SK-N-SH treated with all-trans-retinoic acid at 6 μM for 48 hours (cell line): Measurements from ENCODE around the gene BAG1.

ENCODE experiments used
- ATAC-seq: fragments of 200-7000 bp; cut with Tn5 transposase; 3 replicates; pipeline ENCODE4 v1.9.1; 2020; ENCODE audit warnings: mild to moderate bottlenecking, moderate library complexity
- ARNTL ChIP-seq: fragments of 450-650 bp; formaldehyde crosslinking; IDR thresholded peaks from 2 replicates; pipeline ENCODE4 v1.5.0; 2020; ENCODE audit warnings: low read depth, mild to moderate bottlenecking, moderate library complexity, borderline replicate concordance
- CSDC2 ChIP-seq: fragments of 250-450 bp; sonication (Bioruptor Pico); IDR thresholded peaks from 2 replicates; pipeline ENCODE4 v1.5.0; 2020; ENCODE audit warnings: mild to moderate bottlenecking, moderate library complexity
- GLIS3 ChIP-seq: fragments of 250-450 bp; sonication (Bioruptor Pico); IDR thresholded peaks from 2 replicates; pipeline ENCODE4 v1.5.0; 2020; ENCODE audit warnings: mild to moderate bottlenecking, moderate library complexity
- ISL1 ChIP-seq: fragments of 250-450 bp; sonication (Bioruptor Pico); IDR thresholded peaks from 2 replicates; pipeline ENCODE4 v2.1.2; 2022; ENCODE audit warnings: mild to moderate bottlenecking, moderate library complexity
- OSR1 ChIP-seq: fragments of 250-450 bp; sonication (Bioruptor Pico); IDR thresholded peaks from 2 replicates; pipeline ENCODE4 v1.8.0; 2022; ENCODE audit warnings: moderate library complexity, mild to moderate bottlenecking, inconsistent platforms
- PPARA ChIP-seq: fragments of 250-450 bp; sonication (Bioruptor Pico); IDR thresholded peaks from 2 replicates; pipeline ENCODE4 v1.5.0; 2020; ENCODE audit warnings: mild to moderate bottlenecking, borderline replicate concordance
- RARB ChIP-seq: fragments of 250-450 bp; sonication (Bioruptor Pico); IDR thresholded peaks from 2 replicates; pipeline ENCODE4 v1.8.0; 2021; ENCODE audit warnings: mild to moderate bottlenecking, moderate library complexity
- SNAI2 ChIP-seq: fragments of 250-450 bp; sonication (Bioruptor Pico); IDR thresholded peaks from 2 replicates; pipeline ENCODE4 v1.5.0; 2020; ENCODE audit warnings: mild to moderate bottlenecking, moderate library complexity
- TCF4 ChIP-seq: fragments of 250-450 bp; sonication (Bioruptor Pico); IDR thresholded peaks from 2 replicates; pipeline ENCODE4 v1.8.0; 2021; ENCODE audit warnings: mild to moderate bottlenecking, moderate library complexity, borderline replicate concordance
- TOX ChIP-seq: fragments of 250-450 bp; sonication (Bioruptor Pico); IDR thresholded peaks from 2 replicates; pipeline ENCODE4 v1.8.0; 2021; ENCODE audit warnings: mild to moderate bottlenecking, moderate library complexity, borderline replicate concordance
- ZC3H10 ChIP-seq: fragments of 250-450 bp; sonication (Bioruptor Pico); IDR thresholded peaks from 2 replicates; pipeline ENCODE4 v1.5.1; 2021; ENCODE audit warnings: mild to moderate bottlenecking, moderate library complexity
- ZFP3 ChIP-seq: fragments of 250-450 bp; sonication (Bioruptor Pico); IDR thresholded peaks from 2 replicates; pipeline ENCODE4 v1.5.0; 2020; ENCODE audit warnings: mild to moderate bottlenecking, moderate library complexity
- ZFP30 ChIP-seq: fragments of 450-650 bp; formaldehyde crosslinking; IDR thresholded peaks from 2 replicates; pipeline ENCODE4 v1.5.0; 2022; ENCODE audit warnings: mild to moderate bottlenecking, moderate library complexity
- ZNF565 ChIP-seq: fragments of 450-650 bp; formaldehyde crosslinking; conservative IDR thresholded peaks from 2 replicates; pipeline ENCODE4 v1.5.0; 2020; ENCODE audit warnings: low read depth, mild to moderate bottlenecking, moderate library complexity
- ZNF70 ChIP-seq: fragments of 450-650 bp; formaldehyde crosslinking; IDR thresholded peaks from 2 replicates; pipeline ENCODE4 v1.5.0; 2020; ENCODE audit warnings: mild to moderate bottlenecking, moderate library complexity
- ZNF8 ChIP-seq: fragments of 450-650 bp; formaldehyde crosslinking; IDR thresholded peaks from 2 replicates; pipeline ENCODE4 v1.5.0; 2020; ENCODE audit warnings: mild to moderate bottlenecking, moderate library complexity
- TF ChIP-seq, protein P1 (sequence below): fragments of 250-450 bp; sonication (Bioruptor Pico); IDR thresholded peaks from 2 replicates; pipeline ENCODE4 v1.5.1; 2021; ENCODE audit warnings: mild to moderate bottlenecking, moderate library complexity
- TF ChIP-seq, protein P2 (sequence below): fragments of 250-450 bp; sonication (Bioruptor Pico); IDR thresholded peaks from 2 replicates; pipeline ENCODE4 v1.8.0; 2021; ENCODE audit warnings: low read depth, mild to moderate bottlenecking, moderate library complexity, borderline replicate concordance
- TF ChIP-seq, protein P3 (sequence below): fragments of 250-450 bp; sonication (Bioruptor Pico); IDR thresholded peaks from 2 replicates; pipeline ENCODE4 v1.5.1; 2020; ENCODE audit warnings: low read depth, mild to moderate bottlenecking, moderate library complexity
- TF ChIP-seq, protein P4 (sequence below): fragments of 250-450 bp; sonication (Bioruptor Pico); IDR thresholded peaks from 2 replicates; pipeline ENCODE4 v1.5.0; 2020; ENCODE audit warnings: mild to moderate bottlenecking, moderate library complexity

Gene BAG1

DNA sequence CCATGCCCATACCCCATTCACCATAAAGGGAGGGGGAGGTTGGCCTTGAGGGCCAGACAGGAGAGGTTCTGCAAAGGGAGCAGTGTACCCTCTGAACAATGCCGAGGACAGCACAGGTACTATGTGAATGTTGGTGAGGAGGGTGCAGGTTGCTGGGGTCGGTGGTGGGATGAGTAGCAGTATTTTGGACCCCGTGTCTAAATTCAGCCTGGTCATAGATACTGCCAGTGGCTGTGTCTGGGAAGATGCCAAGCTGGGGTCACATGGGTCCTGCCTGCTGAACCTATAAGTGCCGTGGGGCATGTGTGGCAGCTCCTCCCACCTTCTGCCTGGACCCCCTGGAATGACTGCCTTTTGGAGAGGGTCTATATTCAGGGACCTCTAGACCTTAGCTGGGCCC lies 35.9 kb downstream of the BAG1 start (continued):
- TF ChIP-seq GLIS3 (CRISPR knock-in tag), result no peak
- TF ChIP-seq OSR1, result no peak
- TF ChIP-seq, protein P1, sequence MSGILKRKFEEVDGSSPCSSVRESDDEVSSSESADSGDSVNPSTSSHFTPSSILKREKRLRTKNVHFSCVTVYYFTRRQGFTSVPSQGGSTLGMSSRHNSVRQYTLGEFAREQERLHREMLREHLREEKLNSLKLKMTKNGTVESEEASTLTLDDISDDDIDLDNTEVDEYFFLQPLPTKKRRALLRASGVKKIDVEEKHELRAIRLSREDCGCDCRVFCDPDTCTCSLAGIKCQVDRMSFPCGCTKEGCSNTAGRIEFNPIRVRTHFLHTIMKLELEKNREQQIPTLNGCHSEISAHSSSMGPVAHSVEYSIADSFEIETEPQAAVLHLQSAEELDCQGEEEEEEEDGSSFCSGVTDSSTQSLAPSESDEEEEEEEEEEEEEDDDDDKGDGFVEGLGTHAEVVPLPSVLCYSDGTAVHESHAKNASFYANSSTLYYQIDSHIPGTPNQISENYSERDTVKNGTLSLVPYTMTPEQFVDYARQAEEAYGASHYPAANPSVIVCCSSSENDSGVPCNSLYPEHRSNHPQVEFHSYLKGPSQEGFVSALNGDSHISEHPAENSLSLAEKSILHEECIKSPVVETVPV (CRISPR knock-in tag), result no peak
- no peak for TF ChIP-seq SNAI2
- TF ChIP-seq ZNF70 (CRISPR knock-in tag), result no peak
- TF ChIP-seq CSDC2, result no peak
- TF ChIP-seq, protein P2, sequence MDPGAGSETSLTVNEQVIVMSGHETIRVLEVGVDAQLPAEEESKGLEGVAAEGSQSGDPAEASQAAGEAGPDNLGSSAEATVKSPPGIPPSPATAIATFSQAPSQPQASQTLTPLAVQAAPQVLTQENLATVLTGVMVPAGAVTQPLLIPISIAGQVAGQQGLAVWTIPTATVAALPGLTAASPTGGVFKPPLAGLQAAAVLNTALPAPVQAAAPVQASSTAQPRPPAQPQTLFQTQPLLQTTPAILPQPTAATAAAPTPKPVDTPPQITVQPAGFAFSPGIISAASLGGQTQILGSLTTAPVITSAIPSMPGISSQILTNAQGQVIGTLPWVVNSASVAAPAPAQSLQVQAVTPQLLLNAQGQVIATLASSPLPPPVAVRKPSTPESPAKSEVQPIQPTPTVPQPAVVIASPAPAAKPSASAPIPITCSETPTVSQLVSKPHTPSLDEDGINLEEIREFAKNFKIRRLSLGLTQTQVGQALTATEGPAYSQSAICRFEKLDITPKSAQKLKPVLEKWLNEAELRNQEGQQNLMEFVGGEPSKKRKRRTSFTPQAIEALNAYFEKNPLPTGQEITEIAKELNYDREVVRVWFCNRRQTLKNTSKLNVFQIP, result no peak
- no peak for TF ChIP-seq ARNTL (CRISPR knock-in tag)
- no peak for TF ChIP-seq ISL1 (CRISPR knock-in tag)
- TF ChIP-seq, all 23 proteins: peak for 0

DNA sequence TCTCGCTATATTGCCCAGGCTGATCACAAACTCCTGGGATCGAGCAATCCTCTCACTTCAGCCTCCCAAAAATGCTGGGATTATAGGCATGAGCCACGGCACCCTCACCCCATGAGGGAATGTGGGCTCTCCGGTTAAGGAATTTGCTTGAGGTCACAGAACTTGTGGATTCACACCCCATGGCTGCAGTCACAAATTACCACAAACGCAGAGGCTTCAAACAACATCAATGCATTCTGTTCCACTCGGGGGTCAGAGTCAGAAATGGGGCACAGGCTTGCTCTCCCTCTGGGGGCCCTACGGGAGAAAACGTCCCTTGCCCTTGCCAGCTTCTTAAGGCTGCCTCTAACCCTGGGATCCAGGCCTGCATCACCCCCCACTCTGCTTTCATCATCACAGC lies 36.8 kb downstream of the BAG1 start:
- TF ChIP-seq ZFP30 (CRISPR knock-in tag), result no peak
- no peak for TF ChIP-seq PPARA (CRISPR knock-in tag)
- TF ChIP-seq ZC3H10, result no peak
- TF ChIP-seq, protein P3, sequence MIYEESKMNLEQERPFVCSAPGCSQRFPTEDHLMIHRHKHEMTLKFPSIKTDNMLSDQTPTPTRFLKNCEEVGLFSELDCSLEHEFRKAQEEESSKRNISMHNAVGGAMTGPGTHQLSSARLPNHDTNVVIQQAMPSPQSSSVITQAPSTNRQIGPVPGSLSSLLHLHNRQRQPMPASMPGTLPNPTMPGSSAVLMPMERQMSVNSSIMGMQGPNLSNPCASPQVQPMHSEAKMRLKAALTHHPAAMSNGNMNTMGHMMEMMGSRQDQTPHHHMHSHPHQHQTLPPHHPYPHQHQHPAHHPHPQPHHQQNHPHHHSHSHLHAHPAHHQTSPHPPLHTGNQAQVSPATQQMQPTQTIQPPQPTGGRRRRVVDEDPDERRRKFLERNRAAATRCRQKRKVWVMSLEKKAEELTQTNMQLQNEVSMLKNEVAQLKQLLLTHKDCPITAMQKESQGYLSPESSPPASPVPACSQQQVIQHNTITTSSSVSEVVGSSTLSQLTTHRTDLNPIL (CRISPR knock-in tag), result no peak
- no peak for TF ChIP-seq RARB (CRISPR knock-in tag)
- TF ChIP-seq, protein P4, sequence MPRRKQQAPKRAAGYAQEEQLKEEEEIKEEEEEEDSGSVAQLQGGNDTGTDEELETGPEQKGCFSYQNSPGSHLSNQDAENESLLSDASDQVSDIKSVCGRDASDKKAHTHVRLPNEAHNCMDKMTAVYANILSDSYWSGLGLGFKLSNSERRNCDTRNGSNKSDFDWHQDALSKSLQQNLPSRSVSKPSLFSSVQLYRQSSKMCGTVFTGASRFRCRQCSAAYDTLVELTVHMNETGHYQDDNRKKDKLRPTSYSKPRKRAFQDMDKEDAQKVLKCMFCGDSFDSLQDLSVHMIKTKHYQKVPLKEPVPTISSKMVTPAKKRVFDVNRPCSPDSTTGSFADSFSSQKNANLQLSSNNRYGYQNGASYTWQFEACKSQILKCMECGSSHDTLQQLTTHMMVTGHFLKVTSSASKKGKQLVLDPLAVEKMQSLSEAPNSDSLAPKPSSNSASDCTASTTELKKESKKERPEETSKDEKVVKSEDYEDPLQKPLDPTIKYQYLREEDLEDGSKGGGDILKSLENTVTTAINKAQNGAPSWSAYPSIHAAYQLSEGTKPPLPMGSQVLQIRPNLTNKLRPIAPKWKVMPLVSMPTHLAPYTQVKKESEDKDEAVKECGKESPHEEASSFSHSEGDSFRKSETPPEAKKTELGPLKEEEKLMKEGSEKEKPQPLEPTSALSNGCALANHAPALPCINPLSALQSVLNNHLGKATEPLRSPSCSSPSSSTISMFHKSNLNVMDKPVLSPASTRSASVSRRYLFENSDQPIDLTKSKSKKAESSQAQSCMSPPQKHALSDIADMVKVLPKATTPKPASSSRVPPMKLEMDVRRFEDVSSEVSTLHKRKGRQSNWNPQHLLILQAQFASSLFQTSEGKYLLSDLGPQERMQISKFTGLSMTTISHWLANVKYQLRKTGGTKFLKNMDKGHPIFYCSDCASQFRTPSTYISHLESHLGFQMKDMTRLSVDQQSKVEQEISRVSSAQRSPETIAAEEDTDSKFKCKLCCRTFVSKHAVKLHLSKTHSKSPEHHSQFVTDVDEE (CRISPR knock-in tag), result no peak
- no peak for TF ChIP-seq CSDC2
- no peak for TF ChIP-seq ZFP3 (CRISPR knock-in tag)
- TF ChIP-seq ARNTL (CRISPR knock-in tag), result no peak
- no peak for TF ChIP-seq ZNF565 (CRISPR knock-in tag)
- no peak for TF ChIP-seq SNAI2
- TF ChIP-seq ZNF8 (CRISPR knock-in tag), result no peak
- TF ChIP-seq TCF4, result no peak
- no peak for TF ChIP-seq ISL1 (CRISPR knock-in tag)
- no peak for TF ChIP-seq OSR1
- TF ChIP-seq, protein P1 (CRISPR knock-in tag), result no peak
- TF ChIP-seq TOX (CRISPR knock-in tag), result no peak
- no peak for ATAC-seq

DNA sequence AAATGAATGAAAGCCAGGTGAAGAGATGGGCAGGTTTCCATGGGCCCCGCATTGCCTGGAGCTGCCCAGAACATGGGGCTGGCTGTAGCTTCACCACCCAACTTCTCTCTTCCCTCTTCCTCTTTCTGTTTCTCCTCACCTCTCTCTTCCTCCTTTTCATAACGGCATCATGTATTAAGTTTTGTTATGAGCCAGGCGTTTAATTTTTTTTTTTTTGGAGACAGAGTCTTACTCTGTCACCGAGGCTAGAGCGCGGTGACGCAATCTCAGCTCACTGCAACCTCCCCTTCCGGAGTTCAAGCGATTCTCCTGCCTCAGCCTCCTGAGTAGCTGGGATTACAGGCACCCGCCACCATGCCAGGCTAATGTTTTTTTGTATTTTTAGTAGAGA lies 37.5 kb downstream of the BAG1 start:
- ATAC-seq, result no peak

More for the DNA sequence above, 37.5 kb downstream of the BAG1 start:
- no peak for TF ChIP-seq ZC3H10
- TF ChIP-seq, protein P2, result no peak
- no peak for TF ChIP-seq RARB (CRISPR knock-in tag)
